CD4-positive, alpha-beta T cell (primary cell): ENCODE results near the gene FAM227B. TPM values are rescaled to one million over a fixed set of nuclear protein-coding genes. Genes with fewer than 3 reads are reported as not detected.

ENCODE experiments used
- ATAC-seq: fragments of 200-7000 bp; cut with Tn5 transposase; one replicate; pipeline ENCODE4 v1.10.0; 2022; ENCODE audit warnings: mild to moderate bottlenecking; ENCODE audit not compliant: poor library complexity
- CTCF ChIA-PET: fragments of 350-600 bp; sonication (Branson Sonifier 250); formaldehyde crosslinking; loops from one replicate; lab custom pipeline; 2021; ENCODE audit warnings: antibody characterized with exemption, inconsistent platforms; lab: Charles Lee
- POLR2A ChIA-PET: fragments of 350-600 bp; sonication (Branson Sonifier 250); formaldehyde crosslinking; loops from one replicate; lab custom pipeline; 2021; ENCODE audit warnings: antibody characterized with exemption, inconsistent platforms; lab: Charles Lee
- DNase-seq, 14 experiments: peaks; one replicate each; pipeline ENCODE4 v3.0.0-alpha.2; 2013 to 2020; ENCODE audit warnings: mixed read lengths in 2 of 14
- H3K27ac ChIP-seq, 2 donors: one replicate each; pipeline versions ENCODE4 v1.5.1 to v1.7.0; 2013; ENCODE audit warnings: low read length in 2 of 2, low read depth in 1 of 2, mild to moderate bottlenecking in 1 of 2
- H3K27me3 ChIP-seq, 2 experiments: 1 replicate in 1 of 2; 2 replicates in 1 of 2; pipeline versions ENCODE4 v1.6.1 to v1.7.0; 2013; ENCODE audit warnings: low read length in 2 of 2, control low read depth in 1 of 2, mild to moderate bottlenecking in 1 of 2, moderate library complexity in 1 of 2; ENCODE audit not compliant: insufficient read depth in 2 of 2, control insufficient read depth in 1 of 2
- H3K36me3 ChIP-seq: one replicate; pipeline ENCODE4 v1.6.1; 2013; ENCODE audit warnings: low read length, control low read depth; ENCODE audit not compliant: insufficient read depth
- H3K4me1 ChIP-seq: one replicate; pipeline ENCODE4 v1.6.1; 2013; ENCODE audit warnings: low read length, control low read depth; ENCODE audit not compliant: insufficient read depth
- H3K4me3 ChIP-seq: one replicate; pipeline ENCODE4 v1.5.1; 2013; ENCODE audit warnings: mild to moderate bottlenecking, low read length, moderate library complexity
- H3K9me3 ChIP-seq, 2 experiments: 1 replicate in 1 of 2; 2 replicates in 1 of 2; pipeline versions ENCODE4 v1.6.1 to v1.7.0; 2013; ENCODE audit warnings: low read length in 2 of 2, mild to moderate bottlenecking in 2 of 2, control low read depth in 1 of 2, moderate library complexity in 1 of 2; ENCODE audit not compliant: control insufficient read depth in 1 of 2, insufficient read depth in 1 of 2
- H3K27ac Mint-ChIP-seq: one replicate; pipeline ENCODE4 v1.8.0; 2020; ENCODE audit warnings: mixed read lengths
- H3K27me3 Mint-ChIP-seq: one replicate; pipeline ENCODE4 v1.8.0; 2021; ENCODE audit warnings: mixed read lengths
- H3K36me3 Mint-ChIP-seq: one replicate; pipeline ENCODE4 v1.8.0; 2021; ENCODE audit warnings: low read depth, mixed read lengths
- H3K4me1 Mint-ChIP-seq: one replicate; pipeline ENCODE4 v1.8.0; 2021; ENCODE audit warnings: low read depth, mixed read lengths
- H3K4me3 Mint-ChIP-seq: one replicate; pipeline ENCODE4 v1.8.0; 2020; ENCODE audit warnings: mild to moderate bottlenecking, mixed read lengths
- H3K9me3 Mint-ChIP-seq: one replicate; pipeline ENCODE4 v1.8.0; 2020; ENCODE audit warnings: mixed read lengths
- intact Hi-C, 2 experiments: fragments of 100-400 bp; cut with DNase I in 1 of 2; cut with micrococcal nuclease in 1 of 2; formaldehyde crosslinking; loops; one replicate each; pipeline versions ENCODE4 v1.15.1 to v1.9.0; 2023 to 2025; cut with DNase I, micrococcal nuclease
- total RNA-seq, 174 experiments: library from RNA in 2 of 174; stranded (reverse) in 2 of 174; gene quantifications; one replicate each; pipeline ENCODE4 v1.2.3 and lab custom pipeline; 2021 to 2026
- TF ChIP-seq, protein P1 (sequence below): fragments of 200-600 bp; IDR thresholded peaks from one replicate; pipeline ENCODE4 v1.8.0; 2022; ENCODE audit warnings: antibody characterized with exemption, mild to moderate bottlenecking

Gene FAM227B
- total RNA-seq, 2 experiments from 2014 or later, result 3.0 to 4.4 TPM

DNA sequence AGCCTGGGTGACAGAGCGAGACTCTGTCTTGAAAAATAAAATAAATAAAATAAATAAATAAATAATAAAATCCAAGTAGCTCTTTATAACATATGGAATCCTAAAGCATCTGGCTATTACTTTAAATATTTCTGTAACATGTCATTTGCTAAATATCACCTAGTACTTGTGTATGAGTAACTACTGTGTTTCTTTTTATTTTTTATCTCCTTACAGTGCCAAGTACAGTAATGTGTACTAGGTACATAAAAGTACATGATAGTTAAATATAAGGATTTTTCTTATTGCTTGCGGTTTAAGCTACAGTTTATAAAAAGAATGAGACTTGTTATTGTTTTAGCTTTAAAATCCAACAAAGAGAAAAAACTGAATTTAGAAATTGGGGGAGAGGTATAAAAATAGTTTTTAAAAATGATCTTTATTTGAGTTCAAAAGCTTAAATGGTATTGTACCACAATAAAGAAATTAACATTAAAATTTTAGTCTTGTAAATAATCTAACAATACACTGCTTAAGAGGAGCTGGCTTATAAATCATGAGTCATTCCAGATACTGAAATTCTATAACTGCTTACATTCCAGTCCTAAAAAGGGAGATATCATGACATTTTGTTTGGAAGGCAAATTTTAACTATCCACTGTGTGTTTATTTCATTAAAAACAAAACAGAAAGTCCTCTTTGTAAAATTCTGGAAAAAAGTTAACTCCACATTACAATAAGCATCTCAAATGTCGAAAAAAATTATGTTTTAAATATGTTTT, 124.4 kb downstream of the FAM227B start:
- DNase-seq (no peak), ATAC-seq (no peak)
- Histone ChIP-seq H3K4me3 (no peak overlapping the region), H3K27ac (no peak overlapping the region), H3K9me3 (no peaks in the 10 kb centered on the region), H3K27me3 (no peaks in the 10 kb centered on the region), H3K36me3 (no peaks in the 10 kb centered on the region), H3K4me1 (no peaks in the 10 kb centered on the region)
- POLR2A ChIA-PET, result no interaction called here
- H3K27me3 Mint-ChIP-seq, result no peaks in the 10 kb centered on the region
- H3K36me3 Mint-ChIP-seq, result no peaks in the 10 kb centered on the region
- H3K9me3 Mint-ChIP-seq, result peaks cover 3% of the 10 kb centered on the region
- H3K4me1 Mint-ChIP-seq, result no peaks in the 10 kb centered on the region
- no peak overlapping the region for H3K27ac Mint-ChIP-seq
- CTCF ChIA-PET, result no interaction called here
- TF ChIP-seq, protein P1, sequence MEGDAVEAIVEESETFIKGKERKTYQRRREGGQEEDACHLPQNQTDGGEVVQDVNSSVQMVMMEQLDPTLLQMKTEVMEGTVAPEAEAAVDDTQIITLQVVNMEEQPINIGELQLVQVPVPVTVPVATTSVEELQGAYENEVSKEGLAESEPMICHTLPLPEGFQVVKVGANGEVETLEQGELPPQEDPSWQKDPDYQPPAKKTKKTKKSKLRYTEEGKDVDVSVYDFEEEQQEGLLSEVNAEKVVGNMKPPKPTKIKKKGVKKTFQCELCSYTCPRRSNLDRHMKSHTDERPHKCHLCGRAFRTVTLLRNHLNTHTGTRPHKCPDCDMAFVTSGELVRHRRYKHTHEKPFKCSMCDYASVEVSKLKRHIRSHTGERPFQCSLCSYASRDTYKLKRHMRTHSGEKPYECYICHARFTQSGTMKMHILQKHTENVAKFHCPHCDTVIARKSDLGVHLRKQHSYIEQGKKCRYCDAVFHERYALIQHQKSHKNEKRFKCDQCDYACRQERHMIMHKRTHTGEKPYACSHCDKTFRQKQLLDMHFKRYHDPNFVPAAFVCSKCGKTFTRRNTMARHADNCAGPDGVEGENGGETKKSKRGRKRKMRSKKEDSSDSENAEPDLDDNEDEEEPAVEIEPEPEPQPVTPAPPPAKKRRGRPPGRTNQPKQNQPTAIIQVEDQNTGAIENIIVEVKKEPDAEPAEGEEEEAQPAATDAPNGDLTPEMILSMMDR, result no peak
- H3K4me3 Mint-ChIP-seq, result no peak overlapping the region
- intact Hi-C loops, result no loop called here

DNA sequence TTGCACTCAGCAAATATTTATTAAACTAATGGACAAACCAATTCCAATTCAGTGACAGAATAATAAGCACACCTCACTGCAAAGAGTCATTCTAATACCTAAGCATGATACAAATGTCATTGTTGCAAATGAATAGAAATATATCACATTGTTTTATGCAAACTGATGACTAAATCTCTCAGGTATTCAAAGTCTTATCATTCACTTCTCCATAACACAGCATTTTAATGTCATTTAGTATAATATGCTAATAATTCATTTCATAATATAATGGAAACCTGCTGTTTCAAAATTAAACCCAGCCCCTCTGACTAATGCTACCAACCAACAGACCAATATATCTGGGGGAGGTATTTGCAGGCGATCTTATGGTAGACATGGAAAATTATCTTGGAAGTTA, 125.8 kb downstream of the FAM227B start:
- TF ChIP-seq, protein P1, result no peak
- Histone ChIP-seq H3K27ac (no peak overlapping the region), H3K36me3 (no peaks in the 10 kb centered on the region), H3K4me3 (no peak overlapping the region), H3K27me3 (no peaks in the 10 kb centered on the region), H3K9me3 (no peaks in the 10 kb centered on the region), H3K4me1 (no peaks in the 10 kb centered on the region)
- Mint-ChIP-seq H3K9me3 (no peaks in the 10 kb centered on the region), H3K4me1 (no peaks in the 10 kb centered on the region), H3K4me3 (no peak overlapping the region), H3K27me3 (no peaks in the 10 kb centered on the region), H3K27ac (no peak overlapping the region), H3K36me3 (no peaks in the 10 kb centered on the region)
- no peak for DNase-seq
- ATAC-seq, result no peak
- ChIA-PET POLR2A (no interaction called here), CTCF (no interaction called here)
- intact Hi-C loops, result no loop called here

DNA sequence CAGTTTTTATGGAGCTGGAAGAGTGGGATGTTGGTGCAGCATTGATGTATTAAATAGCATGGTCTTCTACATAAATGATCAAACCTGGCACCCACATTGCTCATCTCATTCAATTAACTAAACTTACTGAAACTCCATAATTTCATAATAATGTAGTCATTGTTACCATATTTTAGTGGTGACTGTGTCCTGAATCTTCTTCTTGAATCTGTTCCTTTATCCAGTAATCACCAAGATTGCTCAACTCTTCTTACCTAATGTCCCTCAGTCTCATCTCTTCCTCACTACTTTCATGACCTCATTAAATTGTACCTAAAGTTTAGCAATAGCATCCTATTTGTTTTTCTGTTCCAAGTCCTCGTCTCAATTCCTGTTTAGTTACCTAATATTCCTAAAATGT, 127.8 kb downstream of the FAM227B start:
- CTCF ChIA-PET, result no interaction called here
- Mint-ChIP-seq H3K4me1 (no peaks in the 10 kb centered on the region), H3K36me3 (no peaks in the 10 kb centered on the region), H3K4me3 (no peak overlapping the region), H3K27ac (no peak overlapping the region), H3K27me3 (no peaks in the 10 kb centered on the region), H3K9me3 (no peaks in the 10 kb centered on the region)
- POLR2A ChIA-PET, result no interaction called here
- no peak for ATAC-seq
- H3K27ac ChIP-seq, result no peak overlapping the region
- peak in 2 of 14 experiments; percentile 2 to 20 for DNase-seq
- no peaks in the 10 kb centered on the region for H3K4me1 ChIP-seq
- TF ChIP-seq, protein P1, result no peak
- no peak overlapping the region for H3K4me3 ChIP-seq
- H3K27me3 ChIP-seq, result no peaks in the 10 kb centered on the region
- intact Hi-C loops, result no loop called here
- no peaks in the 10 kb centered on the region for H3K9me3 ChIP-seq
- H3K36me3 ChIP-seq, result no peaks in the 10 kb centered on the region
